HG03139 (cell line): Measurements from ENCODE around the gene KANK4.
"Not testable (repeated sequence)": the region's sequence is repeated elsewhere in the genome, so short reads cannot be mapped to it uniquely, and the experiment has no call there.

ENCODE experiments used
- ATAC-seq: cut with Tn5 transposase; IDR thresholded peaks from one replicate; pipeline ENCODE4 v1.9.1; 2021; ENCODE audit not compliant: unreplicated experiment

Gene KANK4

DNA sequence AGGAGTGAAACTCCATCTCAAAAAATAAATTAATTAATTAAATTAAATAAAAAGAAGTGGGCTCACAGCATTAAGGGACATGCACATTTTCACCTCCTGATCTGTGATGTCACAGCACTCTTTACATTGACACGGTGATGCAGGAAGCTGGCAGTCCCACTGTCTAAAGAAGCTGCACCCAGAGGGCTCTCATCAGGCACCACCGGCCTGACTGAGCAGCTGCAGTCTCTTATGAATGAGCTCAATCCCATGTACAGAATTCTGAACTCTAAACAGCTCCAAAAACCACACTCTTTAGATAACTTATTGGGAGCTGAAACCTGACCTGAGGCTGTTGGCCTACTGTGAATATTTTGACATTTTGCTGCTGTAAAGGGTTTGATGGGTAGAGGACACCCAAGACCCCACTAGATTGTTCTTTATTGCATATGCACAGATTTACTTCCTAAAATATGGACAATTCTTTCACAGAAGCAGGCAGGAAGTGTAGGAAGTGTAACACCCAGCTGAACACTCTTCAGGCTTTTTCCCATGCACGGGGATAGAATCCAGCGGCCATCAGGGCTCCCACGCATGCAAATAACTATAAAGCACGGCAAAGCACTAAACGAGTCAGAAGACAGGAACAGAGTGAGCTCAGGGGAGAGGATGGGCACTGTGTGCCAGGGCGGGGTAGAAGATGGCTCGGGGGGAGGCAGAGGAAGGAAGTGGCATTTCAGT, 78.4 kb downstream of the KANK4 start:
- ATAC-seq: no peak

DNA sequence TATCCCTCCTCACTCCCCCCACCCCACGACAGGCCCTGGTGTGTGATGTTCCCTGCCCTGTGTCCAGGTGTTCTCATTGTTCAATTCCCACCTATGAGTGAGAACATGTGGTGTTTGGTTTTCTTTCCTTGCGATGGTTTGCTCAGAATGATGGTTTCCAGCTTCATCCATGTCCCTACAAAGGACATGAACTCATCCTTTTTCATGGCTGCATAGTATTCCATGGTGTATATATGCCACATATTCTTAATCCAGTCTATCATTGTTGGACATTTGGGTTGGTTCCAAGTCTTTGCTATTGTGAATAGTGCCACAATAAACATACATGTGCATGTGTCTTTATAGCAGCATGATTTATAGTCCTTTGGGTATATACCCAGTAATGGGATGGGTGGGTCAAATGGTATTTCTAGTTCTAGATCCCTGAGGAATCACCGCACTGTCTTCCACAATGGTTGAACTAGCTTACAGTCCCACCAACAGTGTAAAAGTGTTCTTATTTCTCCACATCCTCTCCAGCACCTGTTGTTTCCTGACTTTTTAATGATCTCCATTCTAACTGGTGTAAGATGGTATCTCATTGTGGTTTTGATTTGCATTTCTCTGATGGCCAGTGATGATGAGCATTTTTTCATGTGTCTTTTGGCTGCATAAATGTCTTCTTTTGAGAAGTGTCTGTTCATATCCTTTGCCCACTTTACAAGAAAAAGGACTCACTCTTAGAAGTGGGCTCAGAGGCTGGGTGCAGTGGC, 79.4 kb downstream of the KANK4 start:
- not testable (repeated sequence) for ATAC-seq

DNA sequence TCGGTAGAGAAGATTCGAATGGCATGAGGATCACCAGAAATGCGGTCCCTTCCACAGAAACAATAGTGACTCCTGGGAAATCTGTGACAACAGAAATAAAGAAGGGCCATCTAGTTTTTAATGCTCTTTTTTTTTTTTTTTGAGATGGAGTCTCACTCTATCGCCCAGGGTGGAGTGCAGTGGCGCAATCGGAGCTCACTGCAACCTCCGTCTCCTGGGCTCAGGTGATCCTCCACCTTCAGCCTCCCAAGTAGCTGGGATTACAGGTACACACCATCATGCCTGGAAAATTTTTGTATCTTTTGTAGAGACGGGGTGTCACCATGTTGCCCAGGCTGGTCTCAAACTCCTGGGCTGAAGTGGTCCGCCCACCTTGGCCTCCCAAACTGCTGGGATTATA, 80.7 kb downstream of the KANK4 start:
- ATAC-seq: no peak

DNA sequence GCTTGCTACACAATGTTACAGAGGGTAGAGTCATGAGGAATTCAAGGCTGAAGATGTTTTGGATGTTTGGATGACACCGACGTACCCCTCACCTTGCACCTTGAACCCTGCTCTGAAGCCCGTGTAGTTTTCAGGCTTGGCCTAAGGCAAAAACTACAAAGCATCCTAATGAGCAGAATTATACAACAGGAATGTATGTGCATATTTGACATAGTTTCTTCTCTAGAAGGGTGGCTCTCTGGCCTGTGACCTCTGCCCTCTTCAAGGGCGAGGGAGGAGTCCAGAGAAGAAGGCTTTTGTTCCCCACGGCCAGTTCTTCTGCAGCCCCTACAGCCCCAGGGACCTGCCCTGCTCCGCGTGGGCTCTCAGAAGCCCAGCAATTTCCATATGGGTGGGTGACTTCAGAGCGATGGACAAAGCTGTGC, 81.3 kb downstream of the KANK4 start:
- no peak for ATAC-seq

DNA sequence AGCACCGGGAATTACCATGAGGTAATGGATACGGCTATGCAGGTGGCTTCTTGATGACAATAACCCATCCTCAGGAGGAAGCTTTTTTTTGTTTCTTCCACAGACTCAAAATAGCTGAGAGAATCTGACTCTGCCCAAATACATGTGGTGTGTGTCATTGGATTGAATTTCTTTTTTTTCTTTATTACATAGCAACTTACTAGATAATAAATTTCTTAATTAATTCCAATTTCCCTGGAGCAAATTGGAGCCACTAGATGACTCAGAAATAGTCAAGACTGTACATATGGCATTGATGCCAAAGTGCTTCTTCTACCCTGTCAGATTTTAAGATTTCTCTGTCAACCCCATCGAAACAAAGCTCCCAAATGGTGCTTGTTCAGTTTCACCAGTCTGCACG, 81.9 kb downstream of the KANK4 start:
- no peak for ATAC-seq

DNA sequence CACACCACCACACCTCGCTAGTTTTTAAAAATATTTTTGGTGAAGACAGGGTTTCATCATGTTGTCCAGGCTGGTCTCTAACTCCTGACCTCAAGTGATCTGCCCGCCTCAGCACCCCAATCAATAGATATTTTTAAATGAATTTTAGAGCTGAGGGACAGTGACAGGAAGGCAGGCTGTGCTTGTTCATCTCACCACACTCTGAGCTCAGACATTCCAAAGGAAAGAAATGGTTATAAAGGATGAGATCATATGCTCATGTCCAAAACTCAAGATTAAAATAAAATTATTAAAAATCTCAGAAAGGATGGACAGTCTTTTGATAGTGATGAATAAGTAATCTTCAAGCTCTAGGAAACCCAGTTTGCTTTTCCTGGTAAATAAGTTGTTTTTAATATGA, 83.7 kb downstream of the KANK4 start:
- ATAC-seq: no peak

DNA sequence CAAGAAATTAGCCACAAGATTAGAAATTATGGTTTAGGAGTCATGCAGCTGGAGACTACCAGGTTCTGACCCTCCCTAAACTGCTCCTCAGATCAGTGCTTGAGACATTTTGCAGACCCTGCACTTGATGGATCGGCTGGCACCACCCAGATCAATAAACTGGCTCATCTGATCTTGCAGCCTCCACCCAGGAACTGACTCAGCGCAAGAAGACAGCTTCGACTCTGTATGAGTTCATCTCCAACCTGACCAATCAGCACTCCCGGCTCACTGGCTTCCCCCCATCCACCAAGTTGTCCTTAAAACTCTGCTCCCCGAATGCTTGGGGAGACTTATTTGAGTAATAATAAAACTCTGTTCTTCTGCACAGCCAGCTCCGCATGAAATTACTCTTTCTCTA, 84.5 kb downstream of the KANK4 start:
- no peak for ATAC-seq

DNA sequence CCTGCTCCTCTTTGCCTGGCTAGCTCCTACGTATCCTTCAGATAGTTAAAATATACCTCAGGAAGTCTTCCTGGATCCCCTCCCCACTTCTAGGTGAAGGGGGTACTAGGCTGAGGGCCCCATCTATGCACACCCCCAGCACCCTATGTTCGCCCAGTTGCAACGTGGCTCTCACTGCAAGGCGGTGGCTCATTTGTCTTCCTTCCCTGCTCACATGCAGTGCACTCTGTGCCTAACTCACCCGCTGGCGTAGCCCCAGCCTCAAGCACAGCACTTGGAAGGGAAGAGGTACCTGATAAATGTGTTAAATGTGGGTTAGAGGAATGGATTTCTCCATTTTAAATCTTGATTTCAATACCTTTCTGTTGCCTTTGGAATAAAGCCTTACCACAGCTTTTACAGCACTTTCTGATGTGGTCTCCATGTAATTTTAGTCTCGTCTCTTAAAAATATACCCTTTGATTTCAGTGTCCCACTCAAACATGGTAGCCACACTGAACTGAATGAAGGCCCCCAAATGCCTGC, 85.2 kb downstream of the KANK4 start:
- ATAC-seq: no peak

DNA sequence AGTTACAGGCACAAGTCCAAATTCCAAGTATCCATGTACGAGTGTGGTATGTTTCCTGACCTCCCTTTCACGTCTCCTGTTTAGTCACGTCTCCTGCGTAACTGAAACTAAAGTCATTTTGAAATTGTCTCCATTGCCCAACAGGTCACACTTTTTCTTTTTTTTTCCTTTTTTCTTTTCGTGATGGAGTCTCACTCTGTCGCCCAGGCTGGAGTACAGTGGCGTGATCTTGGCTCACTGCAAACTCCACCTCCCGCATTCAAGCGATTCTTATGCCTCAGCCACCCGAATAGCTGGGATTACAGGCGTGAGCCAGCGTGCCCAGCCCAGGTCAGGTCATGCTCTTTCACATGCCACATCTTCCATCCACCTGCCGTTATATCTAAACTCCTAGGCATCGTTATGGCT, 86.4 kb downstream of the KANK4 start:
- no peak for ATAC-seq

DNA sequence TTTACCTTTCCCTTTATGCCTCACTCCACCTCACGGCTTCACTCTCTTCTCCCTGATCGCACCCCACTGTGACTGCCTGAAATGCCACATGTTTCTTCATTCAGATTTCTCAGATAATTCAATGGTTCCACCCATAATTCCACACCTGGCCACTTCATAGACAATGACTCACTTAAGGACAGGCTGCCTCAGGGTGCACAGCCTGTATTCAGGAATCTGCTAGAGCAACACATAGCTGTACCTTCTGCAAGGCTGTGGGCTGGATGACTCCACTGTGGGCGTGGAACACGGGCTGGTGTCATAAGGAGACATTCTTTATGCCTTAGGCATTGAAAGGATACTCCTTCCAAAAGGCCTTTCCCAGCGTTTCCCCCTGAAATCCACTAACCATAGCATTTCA, 88.5 kb downstream of the KANK4 start:
- ATAC-seq: no peak

DNA sequence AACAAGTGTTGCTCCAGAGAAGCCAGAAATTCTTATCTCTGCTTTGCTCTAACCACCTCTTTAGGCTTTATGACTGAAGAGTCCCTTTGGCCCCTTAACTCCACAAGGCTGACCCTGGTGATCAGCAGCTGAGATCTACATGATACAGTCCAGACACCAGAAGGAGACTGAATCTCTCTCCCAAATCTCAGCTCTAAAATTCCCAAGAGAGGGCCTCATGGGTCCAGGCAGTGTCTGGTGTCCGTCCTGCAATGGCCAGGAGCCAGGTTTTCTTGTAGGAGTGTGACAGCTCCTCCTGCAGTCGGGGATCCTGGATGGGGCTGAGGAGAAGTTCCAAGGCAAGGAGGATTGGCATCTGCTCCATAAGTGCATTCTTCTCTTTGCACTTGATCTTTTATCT, 89.3 kb downstream of the KANK4 start:
- ATAC-seq: no peak

DNA sequence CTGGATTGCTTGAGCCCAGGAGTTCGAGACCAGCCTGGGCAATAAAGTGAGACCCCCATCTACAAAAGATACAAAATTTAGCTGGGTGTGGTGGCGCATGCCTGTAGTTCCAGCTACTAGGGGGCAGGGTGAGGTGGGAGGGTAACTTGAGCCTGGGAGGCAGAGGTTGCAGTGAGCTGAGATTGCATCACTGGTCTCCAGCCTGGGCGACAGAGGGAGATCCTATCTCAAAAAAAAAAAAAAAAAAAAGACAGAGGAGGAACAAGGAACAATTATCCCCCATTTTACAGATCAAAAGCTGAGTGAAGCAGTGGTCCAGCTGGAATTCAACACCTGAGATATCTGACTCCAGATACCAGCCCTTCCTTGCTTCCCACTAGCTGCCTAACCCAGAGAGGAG, 89.8 kb downstream of the KANK4 start:
- ATAC-seq: no peak

DNA sequence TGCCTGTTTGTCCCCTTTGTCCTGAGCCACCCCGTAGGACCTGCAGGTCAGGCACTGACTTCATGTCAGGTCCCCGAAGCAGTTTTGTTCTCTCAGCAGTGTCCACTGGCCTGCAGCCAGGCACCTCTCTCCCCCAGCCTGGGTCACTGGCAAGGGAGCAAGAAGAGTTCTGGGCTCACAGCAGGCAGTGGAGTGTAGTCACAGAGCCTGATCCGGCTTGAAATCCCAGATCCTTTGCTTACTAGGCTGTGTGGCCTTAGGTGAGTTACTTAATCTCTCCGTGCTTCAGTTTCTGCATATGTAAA, 90.4 kb downstream of the KANK4 start:
- no peak for ATAC-seq

DNA sequence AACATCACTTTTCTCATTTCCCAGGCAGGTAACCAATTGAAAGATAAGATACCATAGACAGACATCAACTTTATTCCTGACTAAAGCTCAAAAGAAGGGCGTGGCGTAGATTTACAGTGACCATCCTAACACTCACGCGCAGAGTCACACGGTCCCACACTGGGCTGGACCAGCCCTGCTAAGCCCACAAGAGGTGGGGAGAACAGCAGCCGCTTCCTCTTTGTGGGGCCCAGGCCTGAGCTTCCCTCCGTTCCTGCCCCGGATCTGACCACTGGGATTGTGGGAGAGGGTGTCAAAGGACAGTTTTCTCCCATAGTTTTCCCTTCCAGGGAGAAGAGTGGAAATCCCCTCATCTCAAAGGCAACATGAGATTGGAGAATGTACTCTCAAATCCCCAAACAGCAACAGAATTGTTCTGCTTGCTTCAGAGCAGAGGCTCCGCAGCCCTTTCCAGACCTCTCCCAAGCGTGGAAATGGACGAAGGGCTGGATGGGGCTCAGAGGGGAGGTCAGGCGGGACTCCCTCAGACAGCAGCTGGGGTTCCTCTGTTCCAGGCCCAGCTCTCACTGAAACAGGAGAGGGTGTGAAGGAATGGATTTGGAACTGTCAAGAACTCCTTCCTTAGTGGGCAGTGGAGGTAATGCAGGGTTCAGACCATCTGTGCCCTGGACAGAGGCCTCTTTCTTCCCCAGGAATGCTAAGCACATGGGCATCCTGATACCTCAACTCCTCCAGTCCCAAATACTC, 90.9 kb downstream of the KANK4 start:
- no peak for ATAC-seq

DNA sequence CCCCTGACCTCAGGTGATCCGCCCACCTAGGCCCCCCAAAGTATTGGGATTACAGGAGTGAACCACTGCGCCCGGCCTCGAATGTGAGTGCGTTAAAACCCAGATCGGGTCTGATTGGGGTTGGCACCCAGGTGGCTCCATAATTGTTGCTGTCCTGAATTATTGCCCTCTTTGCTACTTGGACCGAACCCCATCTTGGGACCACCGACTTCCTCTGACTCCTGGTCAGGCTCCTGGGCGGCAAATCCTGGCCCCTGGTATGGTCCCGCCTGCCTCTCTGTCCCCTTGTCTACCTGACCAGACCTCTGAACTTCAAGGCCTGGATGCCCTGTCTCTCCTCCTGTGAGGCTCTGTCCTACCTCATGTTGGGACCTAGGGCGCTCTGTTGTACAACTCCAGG, 91.7 kb downstream of the KANK4 start:
- no peak for ATAC-seq

DNA sequence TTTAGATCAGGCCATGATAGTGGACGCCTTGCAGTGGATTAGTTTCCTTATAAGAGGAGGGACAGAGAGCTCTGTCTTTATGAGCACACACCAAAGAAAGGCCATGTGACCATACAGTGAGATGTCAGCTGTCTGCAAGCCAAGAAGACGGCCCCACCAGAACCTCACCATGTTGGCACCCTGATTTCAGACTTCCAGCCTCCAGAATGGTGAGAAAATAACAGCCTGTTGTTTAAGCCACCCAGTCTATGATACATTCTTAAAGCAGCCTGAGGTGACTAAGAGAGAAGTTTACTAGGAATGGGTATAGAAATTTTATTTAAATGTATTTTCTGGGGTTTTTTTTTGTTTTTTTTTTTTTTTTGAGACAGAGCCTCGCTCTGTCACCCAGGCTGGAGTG, 95.1 kb downstream of the KANK4 start:
- no peak for ATAC-seq

DNA sequence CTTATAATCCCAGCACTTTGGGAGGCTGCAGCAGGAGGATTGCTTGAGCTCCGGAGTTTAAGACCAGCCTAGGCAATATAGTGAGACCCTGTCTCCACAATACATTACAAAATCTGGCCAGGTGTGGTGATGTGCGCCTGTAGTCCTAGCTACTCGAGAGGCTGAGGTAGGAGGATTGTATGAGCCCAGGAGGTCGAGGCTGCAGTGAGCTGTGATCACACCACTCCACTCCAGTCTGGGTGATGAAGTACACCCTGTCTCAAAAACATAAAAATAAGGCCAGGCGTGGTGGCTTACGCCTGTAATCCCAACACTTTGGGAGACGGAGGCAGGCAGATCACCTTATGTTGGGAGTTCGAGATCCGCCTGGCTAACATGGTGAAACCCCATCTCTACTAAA, 96.9 kb downstream of the KANK4 start:
- no peak for ATAC-seq

DNA sequence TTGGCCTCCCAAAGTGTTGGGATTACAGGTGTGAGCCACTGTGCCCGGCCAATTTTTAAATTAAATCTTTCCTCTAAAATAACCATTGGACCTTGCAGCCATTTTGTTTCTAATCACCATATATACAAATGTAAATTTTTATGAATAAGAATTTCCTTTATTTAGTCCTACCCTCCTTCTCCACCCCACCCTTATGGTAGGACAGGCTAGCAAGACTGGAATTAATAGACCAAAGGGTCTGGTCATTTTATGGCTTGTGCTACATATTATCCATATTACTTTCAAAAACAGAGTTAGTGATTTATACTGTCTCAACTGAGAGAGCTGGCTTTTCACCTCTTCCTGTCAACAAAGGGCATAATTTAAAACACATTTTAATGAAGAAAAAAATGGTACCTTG, 98.1 kb downstream of the KANK4 start:
- no peak for ATAC-seq

DNA sequence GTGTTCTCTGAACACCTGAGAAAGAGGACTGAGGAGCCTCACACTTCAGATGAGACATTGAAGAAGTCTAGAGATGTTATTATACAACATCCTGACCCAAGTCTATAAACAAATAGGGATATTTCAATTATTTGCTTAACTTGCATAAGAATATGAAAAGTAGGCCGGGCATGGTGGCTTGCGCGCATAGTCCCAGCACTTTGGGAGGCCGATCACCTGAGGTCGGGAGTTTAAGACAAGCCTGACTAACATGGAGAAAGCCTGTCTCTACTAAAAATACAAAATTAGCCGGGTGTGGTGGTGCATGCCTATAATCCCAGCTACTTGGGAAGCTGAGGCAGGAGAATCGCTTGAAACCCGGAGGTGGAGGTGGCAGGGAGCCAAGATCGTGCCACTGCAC, 98.8 kb downstream of the KANK4 start:
- ATAC-seq: not testable (repeated sequence)

DNA sequence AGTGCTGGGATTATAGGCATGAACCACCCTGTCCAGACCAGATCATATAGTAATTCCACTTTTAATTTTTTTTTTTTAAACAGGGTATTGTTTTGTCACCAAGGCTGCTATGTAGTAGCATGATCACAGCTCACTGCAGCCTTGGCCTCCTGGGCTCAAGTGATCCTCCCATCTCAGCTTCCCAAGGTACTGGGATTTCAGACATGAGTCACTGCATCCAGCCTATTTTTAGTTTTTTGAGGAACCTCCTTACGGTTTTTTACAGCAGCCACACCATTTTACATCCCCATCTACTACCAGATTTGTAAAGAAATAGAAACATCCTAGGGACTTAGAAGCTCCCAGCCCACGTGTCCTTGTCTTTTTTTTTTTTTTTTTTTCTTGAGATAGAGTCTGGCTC, 100.6 kb downstream of the KANK4 start:
- no peak for ATAC-seq

DNA sequence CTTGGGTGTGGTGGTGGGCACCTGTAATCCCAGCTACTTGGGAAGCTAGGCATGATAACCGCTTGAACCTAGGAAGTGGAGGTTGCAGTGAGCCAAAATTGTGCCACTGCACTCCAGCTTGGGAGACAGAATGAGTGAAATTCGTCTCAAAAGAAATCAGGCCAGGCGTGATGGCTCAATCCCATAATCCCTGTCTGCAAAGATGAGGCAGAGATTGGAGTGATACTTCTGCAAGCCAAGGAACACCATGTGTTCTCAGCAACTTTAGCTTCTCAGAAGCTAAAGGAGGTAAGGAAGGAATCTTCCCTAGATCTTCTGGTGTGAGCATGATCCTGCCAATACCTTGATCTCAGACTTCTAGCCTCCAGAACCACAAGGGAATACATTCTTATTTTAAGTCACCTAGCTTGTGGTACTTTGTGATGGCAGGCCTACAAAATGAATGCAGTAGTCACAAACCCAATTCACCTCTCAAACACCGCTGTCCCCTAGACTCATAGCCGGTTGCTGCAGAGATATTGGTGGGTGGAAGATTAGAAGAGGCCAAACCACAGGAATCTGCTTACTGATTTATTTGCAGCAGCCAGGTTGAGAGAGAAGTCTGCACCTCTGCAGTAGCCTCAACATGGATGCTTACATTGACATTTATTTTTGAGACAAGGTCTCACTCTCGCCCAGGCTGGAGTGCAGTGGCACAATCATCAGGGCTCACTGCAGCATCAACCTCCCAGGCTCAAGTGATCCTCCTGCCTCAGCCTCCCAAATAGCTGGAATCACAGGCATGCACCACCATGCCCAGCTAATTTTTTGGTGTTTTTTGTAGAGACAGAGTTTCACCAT, 105.9 kb downstream of the KANK4 start:
- no peak for ATAC-seq
